Measurements from ENCODE around the gene DNAH1. TPM values are rescaled to one million over a fixed set of nuclear protein-coding genes. Genes with fewer than 3 reads are reported as not detected.

Gene DNAH1
- total RNA-seq, 8 experiments from 2014 or later = 1.1 to 5.9 (median 3.1) TPM

DNA sequence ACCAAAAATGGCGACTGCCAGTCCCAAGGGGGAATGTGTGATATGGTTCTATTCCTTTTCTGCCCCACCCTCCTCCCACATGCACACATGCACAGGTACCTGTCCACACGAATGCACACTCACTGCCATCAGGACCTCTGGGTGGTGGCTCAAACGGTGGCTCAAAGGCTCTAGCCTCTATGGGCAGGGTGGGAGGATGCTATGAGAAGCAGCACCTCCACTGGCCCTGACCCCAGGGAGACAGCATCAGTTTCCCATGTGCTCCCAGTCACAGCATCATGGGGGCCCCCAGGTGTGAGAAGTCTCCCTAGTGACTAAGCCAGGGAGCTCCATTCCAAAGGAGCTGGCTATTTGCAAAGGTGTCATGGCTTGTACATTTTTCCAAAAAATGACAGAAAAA lies 112.9 kb downstream of the DNAH1 start:
- WGBS, 10 experiments = 0 to 47% (median 0%) methylated on average over 1 to 3 of the region's 3 CpGs; no CpG with 5 or more reads in 5 of the 10 experiments
- H3K4me1 ChIP-seq (replicated peaks in 1 of 2) = peaks cover 16 to 21% of the 10 kb centered on the region in 2 donors
- no peak overlapping the region for H3K27ac ChIP-seq
- ATAC-seq (replicated peaks in 6 of 8) = no peak
- in situ Hi-C loops (cut with MboI; ENCODE audit: low pct_unique_long_range_greater_than_20kb in 2 of 9, low sequenced_read_pairs in 9 of 9, unreplicated experiment in 9 of 9) = no loop called here
- no peak overlapping the region for H3K4me3 ChIP-seq

GRCh38 chr3:52429779-52430415 lies 113.8 kb downstream of the DNAH1 start:
- no peak overlapping the region for H3K27ac ChIP-seq
- in situ Hi-C loops (cut with MboI; ENCODE audit: low pct_unique_long_range_greater_than_20kb in 2 of 9, low sequenced_read_pairs in 9 of 9, unreplicated experiment in 9 of 9) = no loop called here
- 17 to 100% (median 74%) methylated on average over 1 to 4 of the region's 7 CpGs; no CpG with 5 or more reads in 2 of the 10 experiments for WGBS, 10 experiments
- peak in 2 of 8 experiments; percentile 27 to 47 for ATAC-seq (replicated peaks in 6 of 8)
- H3K4me3 ChIP-seq = no peak overlapping the region
- peaks cover 24 to 29% of the 10 kb centered on the region in 2 donors for H3K4me1 ChIP-seq (replicated peaks in 1 of 2)

DNA sequence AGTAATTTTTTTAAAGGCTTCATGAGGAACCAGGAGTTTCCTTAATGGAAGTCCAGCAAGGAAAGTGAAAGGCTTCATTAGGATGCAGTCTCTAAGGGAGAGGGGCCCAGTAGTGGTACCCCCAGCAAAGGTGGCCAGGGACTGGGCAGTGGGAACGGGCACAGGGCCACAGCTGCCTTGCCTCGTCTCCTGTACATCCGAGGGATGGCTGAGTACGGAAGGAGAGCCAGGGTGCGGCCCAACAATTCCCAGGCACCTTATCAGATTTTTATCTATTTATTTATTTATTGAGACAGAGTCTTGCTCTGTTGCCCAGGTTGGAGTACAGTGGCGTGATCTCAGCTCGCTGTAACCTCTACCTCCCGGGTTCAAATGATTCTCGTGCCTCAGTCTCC lies 114.3 kb downstream of the DNAH1 start:
- Histone ChIP-seq H3K27ac (no peak overlapping the region), H3K4me3 (no peak overlapping the region), H3K4me1 (replicated peaks in 1 of 2) (peaks cover 25 to 31% of the 10 kb centered on the region in 2 donors)
- ATAC-seq (replicated peaks in 6 of 8) = no peak
- in situ Hi-C loops (cut with MboI; ENCODE audit: low pct_unique_long_range_greater_than_20kb in 2 of 9, low sequenced_read_pairs in 9 of 9, unreplicated experiment in 9 of 9) = no loop called here
- WGBS, 10 experiments = 80 to 100% (median 86%) methylated on average over 1 to 5 of the region's 9 CpGs; no CpG with 5 or more reads in 5 of the 10 experiments

GRCh38 chr3:52431459-52432223 lies 115.5 kb downstream of the DNAH1 start:
- ATAC-seq (replicated peaks in 6 of 8) = no peak
- H3K27ac ChIP-seq = no peak overlapping the region
- peaks cover 29 to 34% of the 10 kb centered on the region in 2 donors for H3K4me1 ChIP-seq (replicated peaks in 1 of 2)
- no peak overlapping the region for H3K4me3 ChIP-seq
- in situ Hi-C loops (cut with MboI; ENCODE audit: low pct_unique_long_range_greater_than_20kb in 2 of 9, low sequenced_read_pairs in 9 of 9, unreplicated experiment in 9 of 9) = no loop called here
- 56 to 100% (median 90%) methylated on average over 2 to 7 of the region's 10 CpGs; no CpG with 5 or more reads in 4 of the 10 experiments for WGBS, 10 experiments

DNA sequence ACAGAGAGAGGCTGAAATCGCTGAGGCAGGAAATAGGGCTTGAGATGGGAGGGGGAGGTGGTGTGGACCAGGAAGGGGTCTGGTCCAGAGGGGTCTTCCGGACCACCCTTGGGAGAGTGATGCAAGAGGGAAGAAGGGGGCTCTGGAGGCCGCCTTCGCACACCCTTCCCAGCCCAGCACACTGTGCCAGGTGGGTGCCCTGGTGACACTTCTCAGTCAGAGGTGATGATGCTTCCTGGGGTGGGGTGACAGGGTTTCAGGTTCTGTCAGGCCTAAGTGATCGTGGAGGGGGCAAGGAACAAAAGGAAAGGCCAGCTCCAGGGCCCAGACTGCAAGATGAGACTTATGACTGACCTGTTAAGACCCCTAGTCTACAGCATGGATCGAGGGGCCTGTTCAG lies 116.1 kb downstream of the DNAH1 start:
- in situ Hi-C loops (cut with MboI; ENCODE audit: low pct_unique_long_range_greater_than_20kb in 2 of 9, low sequenced_read_pairs in 9 of 9, unreplicated experiment in 9 of 9) = no loop called here

DNA sequence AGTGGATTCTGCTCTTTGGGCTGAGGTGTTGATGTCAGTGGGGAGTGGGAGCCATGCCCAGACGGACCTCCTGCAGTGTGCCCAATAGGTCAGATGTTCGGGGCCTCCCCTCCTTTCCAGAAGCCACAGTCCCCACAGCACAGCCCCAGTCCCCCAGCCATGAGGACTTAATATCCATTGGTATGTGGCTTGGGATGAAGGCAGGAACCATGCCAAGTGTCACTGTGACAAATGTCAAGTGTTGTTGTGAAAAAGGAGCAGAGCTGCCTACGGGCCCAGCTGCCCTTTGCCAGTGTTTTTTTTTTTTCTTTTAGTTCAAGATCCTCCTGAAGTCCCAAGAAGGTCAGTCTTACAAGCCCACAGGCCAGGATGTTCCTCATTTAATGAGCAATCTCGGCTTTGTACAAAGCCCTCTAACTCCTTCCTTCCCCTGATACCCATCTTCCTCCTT lies 116.6 kb downstream of the DNAH1 start:
- Histone ChIP-seq H3K4me1 (replicated peaks in 1 of 2) (peaks cover 32 to 34% of the 10 kb centered on the region in 2 donors), H3K4me3 (no peak overlapping the region), H3K27ac (no peak overlapping the region)
- ATAC-seq (replicated peaks in 6 of 8) = no peak
- WGBS, 10 experiments = 20 to 100% (median 80%) methylated on average over 1 to 4 of the region's 4 CpGs; no CpG with 5 or more reads in 3 of the 10 experiments
- in situ Hi-C loops (cut with MboI; ENCODE audit: low pct_unique_long_range_greater_than_20kb in 2 of 9, low sequenced_read_pairs in 9 of 9, unreplicated experiment in 9 of 9) = no loop called here

More for the DNA sequence above, 116.1 kb downstream of the DNAH1 start:
- Histone ChIP-seq H3K27ac (no peak overlapping the region), H3K4me3 (no peak overlapping the region), H3K4me1 (replicated peaks in 1 of 2) (peaks cover 32 to 34% of the 10 kb centered on the region in 2 donors)
- WGBS, 10 experiments = 20 to 83% (median 67%) methylated on average over 1 to 2 of the region's 6 CpGs; no CpG with 5 or more reads in 6 of the 10 experiments
- no peak for ATAC-seq (replicated peaks in 6 of 8)

DNA sequence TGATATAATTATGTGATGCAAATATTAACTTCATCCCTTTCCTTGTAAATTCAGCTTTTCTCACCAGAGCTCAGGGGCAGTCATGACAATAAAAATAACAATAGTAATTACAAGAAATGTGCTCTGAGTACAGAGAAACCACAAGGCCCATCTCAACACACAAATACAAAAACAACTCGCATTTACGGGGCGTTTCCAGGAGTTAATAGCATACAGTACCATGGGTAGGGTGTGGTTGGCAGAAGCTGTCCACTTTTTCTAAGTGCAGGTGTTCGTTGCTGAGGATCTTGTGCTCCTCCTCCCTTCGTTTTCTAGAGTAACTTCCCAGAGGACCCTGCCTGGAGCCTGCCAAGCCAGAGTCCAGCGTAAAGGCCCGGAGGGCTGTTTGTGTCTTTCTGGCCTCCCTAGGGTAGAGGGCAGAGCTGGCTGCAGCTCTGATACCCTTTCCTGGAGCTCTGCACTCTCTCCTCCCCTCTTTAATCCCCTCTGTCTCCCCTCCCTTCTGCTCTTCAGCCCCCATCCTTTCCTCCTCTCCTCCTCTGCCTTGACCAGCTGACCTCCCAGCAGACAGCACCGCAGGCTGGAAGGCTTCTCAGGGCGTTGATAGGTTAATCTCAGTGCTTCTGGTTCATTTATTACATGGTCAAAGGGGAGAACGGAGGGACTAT lies 117.3 kb downstream of the DNAH1 start:
- in situ Hi-C loops (cut with MboI; ENCODE audit: low pct_unique_long_range_greater_than_20kb in 2 of 9, low sequenced_read_pairs in 9 of 9, unreplicated experiment in 9 of 9) = no loop called here
- WGBS, 10 experiments = 30 to 100% (median 73%) methylated on average over 2 to 7 of the region's 10 CpGs; no CpG with 5 or more reads in 3 of the 10 experiments
- Histone ChIP-seq H3K4me1 (replicated peaks in 1 of 2) (peaks cover 30 to 34% of the 10 kb centered on the region in 2 donors), H3K27ac (peak overlapping the region; percentile 2 to 45), H3K4me3 (no peak overlapping the region)
- peak in 7 of 8 experiments; percentile 20 to 75 (median 58) for ATAC-seq (replicated peaks in 6 of 8)

DNA sequence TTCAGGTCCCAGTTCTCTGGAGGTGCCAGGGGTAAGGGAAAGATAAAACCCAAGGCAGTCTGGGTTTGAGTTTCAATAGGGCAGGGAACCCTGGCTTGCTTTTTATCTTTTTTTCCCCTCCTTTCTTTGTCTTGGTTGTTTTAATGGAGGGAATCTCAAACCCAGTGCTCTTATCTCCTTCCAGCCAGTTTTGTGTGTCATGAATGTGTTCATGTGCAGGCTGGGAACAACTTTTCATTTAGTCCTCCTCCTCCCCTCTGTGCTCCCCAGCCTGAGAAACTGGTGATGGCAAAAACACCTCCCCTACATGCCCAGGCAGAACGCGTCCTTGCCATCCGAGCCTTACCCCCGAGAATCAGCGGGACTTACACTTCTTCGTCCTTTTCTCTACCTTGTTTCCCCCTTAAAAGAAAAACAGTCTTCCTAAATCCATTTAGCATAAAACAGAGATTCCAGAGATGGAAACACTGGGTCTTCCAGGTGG lies 117.9 kb downstream of the DNAH1 start:
- Histone ChIP-seq H3K4me3 (no peak overlapping the region), H3K27ac (peak overlapping the region; percentile 2 to 45), H3K4me1 (replicated peaks in 1 of 2) (peaks cover 30 to 34% of the 10 kb centered on the region in 2 donors)
- peak in 1 of 8 experiments; percentile 2 for ATAC-seq (replicated peaks in 6 of 8)
- in situ Hi-C loops (cut with MboI; ENCODE audit: low pct_unique_long_range_greater_than_20kb in 2 of 9, low sequenced_read_pairs in 9 of 9, unreplicated experiment in 9 of 9) = no loop called here
- 33 to 100% (median 83%) methylated on average over 1 to 6 of the region's 6 CpGs; no CpG with 5 or more reads in 2 of the 10 experiments for WGBS, 10 experiments

DNA sequence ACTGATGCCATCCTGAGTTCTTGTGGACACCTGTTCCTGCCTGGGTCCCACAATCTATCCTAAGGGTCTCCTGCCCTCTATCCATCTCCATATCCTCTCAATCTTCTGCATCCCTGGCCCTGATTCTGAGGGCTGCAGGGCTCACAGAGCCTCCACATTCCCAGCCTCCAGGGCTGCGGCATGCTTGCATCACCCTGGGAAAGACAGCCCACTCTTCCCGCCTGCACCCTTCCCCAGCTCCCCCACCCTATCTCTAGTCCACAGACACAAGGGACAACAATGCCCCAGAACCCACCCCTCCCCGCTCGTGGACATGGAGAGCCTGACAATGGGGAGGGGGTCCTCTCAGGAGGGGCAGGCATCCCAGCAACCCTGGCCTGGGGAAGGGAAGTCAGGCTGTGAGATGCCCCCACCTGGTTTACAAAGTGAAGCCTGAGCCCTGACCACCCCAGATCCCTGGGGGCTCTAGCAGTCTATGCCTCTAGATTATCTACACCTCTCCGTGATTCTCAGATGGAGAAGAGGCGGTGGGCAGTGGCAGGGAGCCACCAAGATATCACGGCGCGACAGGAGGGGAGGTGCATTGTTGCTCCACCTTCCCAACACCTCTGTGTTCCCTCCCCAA lies 118.5 kb downstream of the DNAH1 start:
- in situ Hi-C loops (cut with MboI; ENCODE audit: low pct_unique_long_range_greater_than_20kb in 2 of 9, low sequenced_read_pairs in 9 of 9, unreplicated experiment in 9 of 9) = no loop called here
- ATAC-seq (replicated peaks in 6 of 8) = peak in 5 of 8 experiments; percentile 32 to 72 (median 56)
- peaks cover 30 to 34% of the 10 kb centered on the region in 2 donors for H3K4me1 ChIP-seq (replicated peaks in 1 of 2)
- no peak overlapping the region for H3K4me3 ChIP-seq
- peak overlapping the region in 1 of 2 donors; percentile 45 for H3K27ac ChIP-seq
- 80 to 100% methylated on average over 1 of the region's 9 CpGs; no CpG with 5 or more reads in 8 of the 10 experiments for WGBS, 10 experiments

- H3K4me1 ChIP-seq (replicated peaks in 1 of 2) = peaks cover 30 to 31% of the 10 kb centered on the region in 2 donors
- in situ Hi-C loops (cut with MboI; ENCODE audit: low pct_unique_long_range_greater_than_20kb in 2 of 9, low sequenced_read_pairs in 9 of 9, unreplicated experiment in 9 of 9) = no loop called here
- 70 to 100% (median 96%) methylated on average over 1 to 5 of the region's 32 CpGs; no CpG with 5 or more reads in 7 of the 10 experiments for WGBS, 10 experiments
- H3K27ac ChIP-seq = no peak overlapping the region
- H3K4me3 ChIP-seq = no peak overlapping the region
- no peak for ATAC-seq (replicated peaks in 6 of 8)
These were observed 119.4 kb downstream of the DNAH1 start for GRCh38 chr3:52435246-52436101.

GRCh38 chr3:52436500-52437149 lies 120.5 kb downstream of the DNAH1 start:
- no peak overlapping the region for H3K4me3 ChIP-seq
- in situ Hi-C loops (cut with MboI; ENCODE audit: low pct_unique_long_range_greater_than_20kb in 2 of 9, low sequenced_read_pairs in 9 of 9, unreplicated experiment in 9 of 9) = no loop called here
- peak in 6 of 8 experiments; percentile 6 to 85 (median 40) for ATAC-seq (replicated peaks in 6 of 8)
- peaks cover 30 to 31% of the 10 kb centered on the region in 2 donors for H3K4me1 ChIP-seq (replicated peaks in 1 of 2)
- H3K27ac ChIP-seq = no peak overlapping the region
- 40 to 98% (median 80%) methylated on average over 1 to 7 of the region's 13 CpGs; no CpG with 5 or more reads in 7 of the 10 experiments for WGBS, 10 experiments
